H7 (cell line): Measurements from ENCODE around the gene MYH11. TPM values are rescaled to one million over a fixed set of nuclear protein-coding genes. Genes with fewer than 3 reads are reported as not detected.
"Not testable (repeated sequence)": the region's sequence is repeated elsewhere in the genome, so short reads cannot be mapped to it uniquely, and the experiment has no call there.

Experiments
- DNase-seq: peaks from one replicate; pipeline ENCODE4 v3.0.0; 2012
- H3K27me3 ChIP-seq: 2 replicates; pipeline ENCODE4 v1.6.0; 2011; ENCODE audit warnings: mild to moderate bottlenecking, low read length; ENCODE audit not compliant: control insufficient read depth, insufficient read depth
- H3K36me3 ChIP-seq: replicated peaks from 2 replicates; pipeline ENCODE4 v1.5.1; 2011; ENCODE audit warnings: low read length; ENCODE audit not compliant: control insufficient read depth, insufficient read depth
- H3K4me3 ChIP-seq: 2 replicates; pipeline ENCODE4 v1.5.1; 2011; ENCODE audit warnings: low read depth, mild to moderate bottlenecking, control low read depth, low read length, moderate library complexity; ENCODE audit not compliant: insufficient read depth
- total RNA-seq: library from RNA; depleted of rRNA; stranded (reverse); fragments of >200 nt; shearing (Covaris generic); gene quantifications from 2 replicates; pipeline ENCODE4 v1.2.3, GENCODE V29; 2014

Gene MYH11
- total RNA-seq, 1 experiment from 2014 or later = not detected

DNA sequence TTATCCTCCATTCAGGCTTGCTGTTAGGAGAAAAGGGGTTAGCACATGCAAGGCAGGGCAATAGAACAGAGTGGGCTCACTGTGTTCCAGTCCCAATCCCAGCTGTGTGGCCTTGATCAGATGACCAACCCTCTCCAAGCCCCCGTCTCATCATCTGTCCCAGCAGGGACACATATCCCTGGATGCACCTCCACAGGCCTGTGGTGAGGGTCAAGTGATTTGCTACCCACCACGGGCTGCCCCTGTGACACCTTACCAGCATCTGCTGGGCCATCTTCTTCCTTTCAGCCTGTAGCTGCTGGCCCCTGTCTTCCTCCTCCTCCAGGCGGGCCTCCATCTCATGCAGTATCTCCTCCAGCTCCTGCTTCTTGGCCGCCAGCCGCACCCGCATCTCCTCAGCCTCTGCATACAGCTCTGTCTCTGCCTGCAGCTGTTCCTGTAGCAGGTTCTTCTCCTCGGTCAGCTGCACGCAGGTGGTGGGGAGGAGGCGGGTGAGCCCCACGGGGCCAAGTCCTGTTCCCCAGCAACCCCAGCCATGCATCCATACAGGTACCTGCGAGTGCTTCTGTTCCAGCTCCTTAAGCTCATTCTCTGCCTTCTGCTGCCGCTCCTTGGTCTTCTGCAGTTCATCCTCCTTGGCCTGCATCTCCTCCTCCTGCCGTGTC is 115.5 kb downstream of the MYH11 start:
- no peak for DNase-seq

DNA sequence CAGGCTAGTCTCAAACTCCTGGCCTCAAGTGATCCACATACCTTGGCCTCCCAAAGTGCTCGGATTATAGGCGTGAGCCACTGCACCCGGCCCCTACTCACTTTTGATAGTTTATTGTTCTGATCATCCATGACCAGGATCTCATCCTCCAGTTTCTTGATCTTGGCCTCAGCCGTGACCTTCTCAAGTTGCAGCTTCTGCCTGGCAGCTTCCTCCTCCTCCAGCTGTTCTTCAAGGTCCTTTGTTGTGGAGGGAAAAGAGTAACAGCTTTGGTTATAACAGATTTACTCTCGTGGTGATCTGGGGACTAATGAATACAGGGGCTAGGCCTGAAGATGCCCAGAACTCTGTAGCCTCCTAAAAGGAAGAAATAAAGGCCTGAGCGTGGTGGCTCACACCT is 116.9 kb downstream of the MYH11 start:
- DNase-seq = no peak
- Histone ChIP-seq H3K4me3 (no peak overlapping the region), H3K36me3 (no peaks in the 10 kb centered on the region), H3K27me3 (no peaks in the 10 kb centered on the region)

More for the DNA sequence above, 115.5 kb downstream of the MYH11 start:
- H3K27me3 ChIP-seq = no peaks in the 10 kb centered on the region
- H3K4me3 ChIP-seq = no peak overlapping the region
- H3K36me3 ChIP-seq = no peaks in the 10 kb centered on the region

DNA sequence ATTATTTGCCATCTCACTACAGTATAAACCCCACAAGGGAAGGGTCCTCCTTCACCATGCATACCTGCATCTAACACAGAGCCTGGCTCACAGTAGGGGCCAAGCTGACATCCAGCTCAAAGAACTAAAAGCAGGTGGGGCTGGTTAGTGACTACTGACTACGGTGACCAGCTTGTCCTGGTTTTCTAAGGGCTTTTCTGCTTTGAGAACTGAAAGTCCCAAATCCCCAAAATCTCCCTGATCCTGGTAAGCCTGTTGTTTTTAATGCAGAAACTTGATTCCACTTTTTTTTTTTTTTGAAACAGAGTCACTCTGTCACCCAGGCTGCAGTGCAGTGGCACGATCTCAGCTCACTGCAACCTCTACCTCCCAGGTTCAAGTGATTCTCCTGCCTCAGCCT is 117.4 kb downstream of the MYH11 start:
- H3K4me3 ChIP-seq = no peak overlapping the region
- no peaks in the 10 kb centered on the region for H3K36me3 ChIP-seq
- peak; percentile 40 for DNase-seq
- no peaks in the 10 kb centered on the region for H3K27me3 ChIP-seq

DNA sequence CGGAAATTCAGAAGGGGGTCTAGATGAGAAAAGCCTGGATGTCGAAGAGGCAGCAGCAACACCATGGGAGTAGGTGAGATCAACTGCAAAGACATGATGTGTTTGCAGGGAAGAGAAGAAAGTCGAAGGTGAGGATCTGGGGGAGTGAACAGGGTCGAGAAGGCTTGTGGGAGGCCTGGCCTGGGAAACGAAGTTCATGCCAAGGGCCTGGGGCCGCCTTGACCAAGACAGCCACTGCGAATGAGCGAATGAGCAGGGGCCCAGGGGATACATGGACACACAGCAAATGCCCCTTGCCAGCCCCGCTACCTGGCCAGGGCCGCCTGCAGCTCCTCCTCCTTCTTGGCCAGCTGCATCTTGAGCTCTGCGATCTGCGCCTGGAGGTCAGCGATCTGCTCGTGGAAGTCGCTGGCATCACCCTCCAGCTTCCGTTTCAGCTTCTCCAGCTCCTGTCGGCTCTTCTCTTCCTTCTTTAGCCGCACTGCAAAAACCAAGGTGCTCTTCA is 119.6 kb downstream of the MYH11 start:
- Histone ChIP-seq H3K27me3 (no peaks in the 10 kb centered on the region), H3K36me3 (no peaks in the 10 kb centered on the region), H3K4me3 (no peak overlapping the region)
- no peak for DNase-seq

DNA sequence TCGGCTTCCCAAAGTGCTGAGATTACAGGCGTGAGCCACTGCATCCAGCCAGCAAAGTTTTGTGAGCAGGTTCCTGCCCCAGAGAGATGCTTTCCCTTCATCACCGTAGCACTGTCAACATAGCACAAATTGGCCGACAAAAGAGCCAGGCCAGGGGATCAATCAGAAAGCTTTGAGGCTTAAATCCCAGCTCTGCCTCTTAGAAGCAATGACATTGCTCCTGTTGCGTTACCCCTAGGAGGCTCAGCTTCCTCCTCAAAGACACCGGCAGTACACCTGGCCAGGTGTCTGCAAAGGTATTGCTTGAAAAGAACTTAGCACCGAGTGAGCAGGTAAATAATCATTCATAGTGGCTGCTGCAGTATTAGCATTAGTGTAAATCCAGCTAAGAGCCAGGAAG is 120.3 kb downstream of the MYH11 start:
- Histone ChIP-seq H3K27me3 (no peaks in the 10 kb centered on the region), H3K36me3 (no peaks in the 10 kb centered on the region), H3K4me3 (no peak overlapping the region)
- DNase-seq = peak; percentile 68

DNA sequence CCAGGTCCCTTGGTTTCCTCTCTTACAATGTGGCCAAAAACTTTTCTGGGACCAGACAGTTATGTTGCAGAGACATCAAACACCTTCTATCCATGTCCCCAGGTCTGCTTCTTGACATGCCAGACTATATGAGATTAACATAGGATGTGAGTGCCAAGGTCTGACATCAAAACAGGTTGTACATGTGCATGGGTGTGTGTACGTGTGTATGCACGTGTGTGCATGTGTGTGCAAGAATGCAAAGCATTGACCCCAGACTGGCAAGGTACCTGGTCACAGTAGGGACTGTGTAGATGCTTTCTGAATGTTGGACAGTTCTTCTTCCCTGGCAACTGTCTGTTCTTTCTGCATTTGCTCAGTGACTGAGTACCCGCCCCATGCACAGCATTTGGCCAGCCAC is 121.2 kb downstream of the MYH11 start:
- no peak for DNase-seq
- H3K36me3 ChIP-seq = no peaks in the 10 kb centered on the region
- H3K4me3 ChIP-seq = no peak overlapping the region
- no peaks in the 10 kb centered on the region for H3K27me3 ChIP-seq

DNA sequence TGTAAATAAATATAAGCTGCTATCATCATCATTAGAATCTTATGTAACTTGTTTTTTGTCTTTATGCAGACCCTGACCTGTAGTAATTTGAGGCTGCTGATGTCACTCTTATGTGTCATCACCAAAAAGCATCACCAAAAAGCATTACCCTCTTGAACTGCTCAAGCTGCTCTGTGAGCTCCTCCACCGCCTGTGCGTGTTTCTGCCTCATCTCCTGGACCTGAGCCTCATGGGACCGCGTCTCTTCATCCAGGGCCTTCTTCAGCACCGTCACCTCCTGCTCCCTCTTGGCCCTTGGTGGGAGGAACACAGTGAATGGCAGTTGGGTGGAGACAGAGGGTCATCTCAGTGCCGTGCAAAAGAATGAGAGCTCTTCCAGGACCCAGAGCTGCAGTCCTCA is 124.4 kb downstream of the MYH11 start:
- Histone ChIP-seq H3K4me3 (no peak overlapping the region), H3K36me3 (no peaks in the 10 kb centered on the region), H3K27me3 (no peaks in the 10 kb centered on the region)
- no peak for DNase-seq

DNA sequence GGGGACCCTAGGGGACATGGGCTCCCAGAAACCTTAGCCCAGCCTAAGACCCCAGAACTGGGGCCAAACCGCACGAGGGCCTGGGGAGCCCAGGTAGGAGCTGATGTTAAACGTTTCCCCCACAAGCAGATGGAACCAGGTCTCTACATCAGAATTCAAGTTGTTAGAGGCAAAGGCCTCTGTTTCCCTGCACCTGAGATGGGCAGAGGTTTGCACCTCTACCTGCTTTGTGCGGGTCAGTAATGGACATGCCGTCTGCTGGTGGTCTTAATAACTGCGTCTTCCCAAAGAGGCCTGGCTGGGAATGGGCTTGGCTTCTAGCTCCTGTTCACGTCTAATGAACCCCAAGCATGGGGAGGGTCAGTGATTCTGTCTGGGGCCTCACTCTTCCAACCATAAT is 127.7 kb downstream of the MYH11 start:
- Histone ChIP-seq H3K36me3 (peaks cover 6% of the 10 kb centered on the region), H3K4me3 (no peak overlapping the region), H3K27me3 (no peaks in the 10 kb centered on the region)
- no peak for DNase-seq

DNA sequence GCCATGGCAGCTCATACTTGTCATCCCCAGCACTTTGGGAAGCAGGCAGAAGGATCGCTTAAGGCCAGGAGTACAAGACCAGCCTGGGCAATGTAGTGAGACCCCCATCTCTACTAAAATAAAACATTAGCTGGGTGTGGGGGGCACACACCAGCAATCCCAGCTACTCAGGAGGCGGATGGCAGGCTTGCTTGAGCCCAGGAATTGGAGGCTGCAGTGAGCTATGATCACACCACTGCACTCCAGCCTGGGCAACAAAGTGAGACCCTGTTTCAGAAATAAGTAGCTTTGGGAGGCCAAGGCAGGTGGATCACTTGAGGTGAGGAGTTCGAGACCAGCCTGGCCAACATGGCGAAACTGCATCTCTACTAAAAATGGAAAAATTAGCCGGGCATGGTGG is 129.1 kb downstream of the MYH11 start:
- not testable (repeated sequence) for DNase-seq, H3K27me3 ChIP-seq, H3K4me3 ChIP-seq, H3K36me3 ChIP-seq

DNA sequence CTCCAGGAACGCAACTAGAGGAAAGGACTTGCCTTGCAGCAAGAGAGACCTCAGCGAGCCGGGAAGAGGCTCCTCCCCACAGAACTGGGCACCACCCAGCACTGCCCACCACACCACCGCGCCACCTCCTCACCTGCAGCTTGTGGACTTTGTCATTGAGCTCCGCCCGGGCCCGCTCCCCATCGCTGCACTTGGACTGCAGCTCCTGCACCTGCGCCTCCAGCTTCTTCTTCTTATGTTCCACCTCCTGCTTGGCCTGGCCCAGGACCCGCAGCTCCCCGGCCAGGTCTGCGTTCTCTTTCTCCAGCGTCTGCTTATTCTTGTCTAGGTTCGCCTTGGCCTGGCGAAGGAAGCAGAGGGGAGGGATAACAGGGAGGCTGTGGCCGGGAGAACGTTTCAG is 130.1 kb downstream of the MYH11 start:
- no peak overlapping the region for H3K4me3 ChIP-seq
- DNase-seq = no peak
- H3K27me3 ChIP-seq = no peaks in the 10 kb centered on the region
- peaks cover 6% of the 10 kb centered on the region for H3K36me3 ChIP-seq

DNA sequence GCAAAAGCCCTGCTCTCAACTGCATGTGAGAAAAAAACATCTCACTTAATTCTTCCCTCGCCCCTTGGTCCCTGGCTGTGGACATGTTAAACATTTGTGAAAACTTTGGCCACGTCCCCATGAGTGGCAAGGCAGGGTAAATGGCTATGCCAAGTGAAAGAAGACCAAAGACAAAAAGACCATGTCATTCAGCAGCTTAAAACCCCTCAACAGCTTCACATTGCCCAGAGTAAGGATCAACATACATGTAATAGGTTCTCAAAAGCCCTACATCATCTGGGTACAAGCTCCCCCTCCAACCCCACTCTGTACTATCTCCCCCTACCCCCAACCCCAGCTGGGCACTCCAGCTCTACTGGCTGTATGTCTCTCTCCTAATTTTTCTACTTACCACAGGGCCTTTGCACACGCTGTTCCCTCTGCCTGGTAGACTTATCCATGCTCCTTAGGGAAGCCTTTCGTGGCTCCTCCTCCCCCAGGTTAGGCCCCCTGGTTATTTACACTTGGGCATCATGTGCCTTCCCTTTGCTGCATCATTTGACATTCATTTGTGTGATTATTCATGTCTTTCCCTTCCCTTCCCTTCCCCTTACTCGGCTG is 131.1 kb downstream of the MYH11 start:
- no peaks in the 10 kb centered on the region for H3K27me3 ChIP-seq
- DNase-seq = no peak
- H3K36me3 ChIP-seq = peaks cover 6% of the 10 kb centered on the region
- no peak overlapping the region for H3K4me3 ChIP-seq

DNA sequence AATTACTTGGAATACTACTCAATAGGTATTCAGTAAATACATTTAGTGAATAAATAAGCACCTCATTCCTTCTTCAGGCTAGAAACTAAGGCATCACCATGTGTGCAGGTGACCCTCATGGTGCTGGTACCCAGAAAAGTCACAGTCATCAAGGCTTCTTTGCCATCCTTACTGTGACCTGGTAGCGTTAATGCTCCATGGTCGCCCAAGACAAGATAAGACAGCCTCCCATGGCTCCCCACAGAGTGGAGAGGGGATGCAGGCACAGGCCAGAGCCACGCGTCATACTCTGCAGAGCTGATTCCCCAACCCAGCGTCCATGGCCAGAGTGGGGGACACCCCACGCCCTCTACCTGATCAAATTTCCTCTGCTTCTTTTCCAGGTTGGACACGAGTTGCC is 133.0 kb downstream of the MYH11 start:
- no peak for DNase-seq
- peaks cover 6% of the 10 kb centered on the region for H3K36me3 ChIP-seq
- H3K4me3 ChIP-seq = no peak overlapping the region
- H3K27me3 ChIP-seq = no peaks in the 10 kb centered on the region

DNA sequence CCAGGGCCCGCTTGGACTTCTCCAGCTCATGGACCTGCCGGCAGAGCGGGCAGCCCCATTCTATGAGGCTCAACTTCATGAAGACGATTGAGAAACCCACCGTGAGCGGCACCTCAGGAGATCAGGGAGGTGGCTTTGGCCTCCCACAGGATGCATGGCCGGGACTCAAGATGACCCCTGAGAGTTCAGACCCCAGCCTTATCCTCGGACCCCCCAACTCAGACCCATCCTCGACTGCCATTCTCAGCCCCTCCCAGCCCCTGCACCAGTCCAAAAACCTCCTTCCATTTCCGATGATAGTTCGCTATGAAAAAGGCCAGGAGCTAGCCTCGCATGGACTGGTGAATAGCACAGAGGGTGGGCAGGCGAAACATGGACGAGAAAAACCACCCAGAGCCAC is 135.8 kb downstream of the MYH11 start:
- peaks cover 7% of the 10 kb centered on the region for H3K36me3 ChIP-seq
- no peaks in the 10 kb centered on the region for H3K27me3 ChIP-seq
- no peak for DNase-seq
- H3K4me3 ChIP-seq = no peak overlapping the region

DNA sequence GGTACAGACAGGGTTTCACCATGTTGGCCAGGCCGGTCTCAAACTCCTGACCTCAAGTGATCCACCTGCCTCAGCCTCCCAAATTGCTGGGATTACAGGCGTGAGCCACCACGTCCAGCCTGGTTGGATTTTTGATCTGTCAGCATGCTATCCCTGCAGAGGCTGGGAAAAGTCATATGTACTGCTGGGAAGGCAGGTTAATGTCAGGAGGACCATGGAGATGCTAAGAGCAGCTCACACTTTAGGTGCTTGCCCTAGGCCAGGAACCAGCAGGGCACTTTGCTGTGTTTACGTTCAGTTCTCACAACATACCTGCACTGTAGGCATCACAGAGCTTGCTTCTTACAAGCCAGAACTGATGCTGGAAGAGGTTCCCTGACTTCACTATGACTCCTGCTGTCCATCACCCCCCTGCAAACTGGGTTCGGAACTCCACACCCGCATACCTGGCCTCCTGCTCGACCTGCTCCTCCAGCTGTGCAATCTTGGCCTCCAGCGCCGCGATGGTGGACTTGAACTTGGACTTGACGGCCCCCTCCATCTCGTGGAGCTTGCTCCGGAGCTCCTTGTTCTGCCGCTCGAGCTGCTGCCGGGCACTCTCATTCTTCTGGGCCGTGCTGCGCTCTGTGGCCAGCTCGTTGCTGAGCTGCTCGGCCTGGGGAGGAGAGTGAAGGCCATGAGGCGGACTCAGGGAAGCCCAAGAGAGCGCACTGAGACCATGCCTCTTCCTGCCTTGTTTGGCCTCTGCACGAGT is 140.0 kb downstream of the MYH11 start:
- Histone ChIP-seq H3K36me3 (0 out of 2 replicates have a peak, but pooled peaks cover 1% of the 10 kb centered on the region), H3K27me3 (no peaks in the 10 kb centered on the region), H3K4me3 (no peak overlapping the region)
- DNase-seq = no peak

DNA sequence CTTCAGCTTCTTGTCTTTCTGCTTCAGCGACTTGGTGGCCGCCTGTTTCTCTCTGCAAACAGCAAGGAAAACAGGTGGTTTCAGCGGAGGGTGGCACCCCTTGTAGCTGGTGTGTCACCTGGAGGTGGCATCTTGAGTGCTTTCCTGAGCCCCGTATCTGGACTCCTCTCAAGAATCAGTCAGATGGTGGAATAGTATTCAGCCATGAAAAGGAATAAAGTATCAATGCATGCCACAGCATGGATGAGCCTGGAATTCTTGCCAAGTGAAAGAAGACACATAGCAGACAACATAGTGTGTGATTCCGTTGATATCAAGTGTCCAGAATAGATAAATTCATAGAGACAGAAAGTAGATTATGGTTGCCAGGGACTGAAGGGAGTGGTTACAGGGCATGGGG is 141.6 kb downstream of the MYH11 start:
- no peak for DNase-seq
- Histone ChIP-seq H3K4me3 (no peak overlapping the region), H3K27me3 (no peaks in the 10 kb centered on the region), H3K36me3 (0 out of 2 replicates have a peak, but pooled peaks cover 1% of the 10 kb centered on the region)
